HG03159 (cell line): ENCODE results near the gene LYZL6.
"Not testable (repeated sequence)": the region's sequence is repeated elsewhere in the genome, so short reads cannot be mapped to it uniquely, and the experiment has no call there.

ENCODE experiments used
- ATAC-seq: cut with Tn5 transposase; IDR thresholded peaks from one replicate; pipeline ENCODE4 v1.9.1; 2021; ENCODE audit warnings: mild to moderate bottlenecking, moderate library complexity; ENCODE audit not compliant: unreplicated experiment

LYZL6 gene

DNA sequence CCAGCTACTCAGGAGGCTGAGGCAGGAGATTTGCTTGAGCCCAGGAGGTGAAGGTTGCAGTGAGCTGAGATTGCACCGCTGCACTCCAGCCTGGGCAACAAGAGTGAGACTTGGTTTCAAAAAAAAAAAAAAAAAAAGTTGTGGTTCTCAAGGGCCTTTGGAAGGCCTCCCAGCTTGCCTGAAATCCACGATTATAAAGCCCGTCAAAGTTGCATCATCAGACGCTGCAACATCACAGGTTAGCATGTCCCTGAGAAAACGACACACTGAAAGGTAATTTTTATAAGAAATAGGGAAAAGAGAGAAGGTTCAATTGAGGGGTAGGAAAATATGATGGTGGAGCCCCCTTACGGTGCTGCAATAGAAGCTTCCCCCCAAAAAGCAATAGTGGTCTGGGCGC is 4.6 kb upstream of the LYZL6 start:
- ATAC-seq, result no peak

DNA sequence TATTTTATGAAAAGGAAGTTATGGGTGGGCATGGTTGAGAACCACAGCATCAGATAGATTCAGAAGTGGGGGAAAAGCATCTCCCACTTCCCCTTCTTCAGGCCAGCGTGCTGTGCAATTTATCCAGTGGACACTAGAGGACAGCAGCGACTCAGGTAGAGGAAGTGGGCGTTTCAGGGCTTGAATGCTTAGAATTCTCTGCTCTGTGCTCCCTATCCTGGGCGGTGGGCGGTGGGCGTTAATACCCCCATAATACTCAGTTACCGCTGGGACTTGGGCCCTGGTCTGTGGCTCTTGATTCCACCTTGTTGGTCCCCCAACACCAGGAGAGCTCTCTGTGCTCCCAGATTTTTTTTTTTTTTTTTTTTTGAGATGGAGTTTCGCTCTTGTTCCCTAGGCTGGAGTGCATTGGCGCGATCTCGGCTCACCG is 3.7 kb upstream of the LYZL6 start:
- ATAC-seq, result no peak

DNA sequence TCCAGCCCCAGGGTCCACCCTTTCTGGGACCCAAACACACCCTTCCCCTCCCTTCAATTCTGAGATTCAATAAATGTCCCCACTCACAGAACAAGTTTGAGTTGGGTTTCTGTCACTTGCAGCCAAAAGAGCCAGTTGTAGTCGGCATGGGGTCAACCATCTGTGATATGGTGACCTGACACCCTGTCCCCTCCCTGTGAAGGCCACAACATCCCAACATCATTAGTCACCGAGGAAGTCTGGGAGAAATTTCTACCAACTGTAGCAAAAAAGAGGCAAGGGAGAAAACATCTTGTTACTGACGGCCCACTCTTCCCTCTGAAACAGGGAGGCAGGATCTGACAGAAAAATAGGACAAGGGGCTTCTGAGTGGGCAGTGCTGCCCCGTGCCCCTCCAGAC is 638 bp upstream of the LYZL6 start:
- ATAC-seq, result no peak

DNA sequence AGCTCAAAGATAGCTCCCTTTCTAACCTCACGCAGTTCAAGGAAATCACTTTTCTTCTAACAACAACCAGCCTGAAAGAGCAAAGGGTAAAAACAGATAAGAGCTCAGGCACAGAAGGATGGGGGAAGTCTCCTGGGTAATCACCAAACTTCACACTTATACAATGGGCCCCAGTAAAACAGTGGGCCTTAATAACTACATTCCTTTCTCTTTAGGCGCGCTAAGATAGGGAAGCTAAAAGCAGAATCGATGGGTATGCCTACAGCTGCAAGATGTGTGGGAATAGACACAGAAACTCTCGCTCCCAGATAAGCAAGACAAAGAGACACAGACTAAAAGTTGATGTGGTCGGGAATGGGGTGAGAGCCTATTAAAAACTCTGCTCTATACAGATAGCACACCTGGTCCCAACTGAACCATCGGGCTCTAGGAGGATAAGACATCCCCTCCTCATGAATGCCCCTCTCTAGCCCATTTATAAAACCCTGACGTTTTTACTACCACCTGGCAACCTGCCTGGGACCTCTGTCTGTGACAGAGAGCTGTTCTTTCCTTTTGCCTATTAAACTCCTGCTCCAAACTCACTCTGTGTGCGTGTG is 826 bp downstream of the LYZL6 start:
- no peak for ATAC-seq

DNA sequence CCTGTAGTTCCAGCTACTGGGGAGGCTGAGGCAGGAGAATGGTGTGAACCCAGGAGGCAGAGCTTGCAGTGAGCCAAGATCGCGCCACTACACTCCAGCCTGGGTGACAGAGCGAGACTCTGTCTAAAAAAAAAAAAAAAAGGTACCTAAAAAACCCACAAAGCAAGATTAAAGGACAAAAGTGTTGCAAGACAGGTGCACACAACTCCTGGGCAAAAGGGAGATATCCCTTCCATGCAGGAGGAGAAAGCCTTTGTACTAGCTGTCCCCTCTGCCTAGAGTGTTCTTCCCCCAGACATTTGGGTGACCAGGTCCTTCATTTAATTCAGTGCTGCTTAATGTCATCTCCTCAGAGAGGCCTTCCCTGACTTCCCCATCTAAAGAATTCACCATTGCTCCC is 5.0 kb downstream of the LYZL6 start:
- not testable (repeated sequence) for ATAC-seq

DNA sequence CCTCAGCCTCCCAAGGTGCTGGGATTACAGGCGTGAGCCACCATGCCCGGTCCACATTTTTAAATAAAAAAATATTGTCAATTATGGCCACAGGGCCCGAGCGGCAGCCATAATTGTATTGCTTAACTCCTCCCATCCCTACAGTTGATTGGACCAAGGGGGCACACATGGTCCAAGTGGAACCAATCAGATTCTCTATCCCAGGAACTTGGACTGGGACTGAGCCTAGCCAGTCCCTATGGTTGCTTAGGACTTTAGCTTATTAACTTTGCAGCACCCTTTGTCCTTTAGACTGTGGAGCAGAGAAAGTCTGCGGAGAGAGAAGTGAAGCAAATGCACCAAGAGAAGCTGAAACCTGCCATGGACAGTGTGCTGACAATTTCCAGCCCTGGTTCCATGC is 7.5 kb downstream of the LYZL6 start:
- ATAC-seq, result no peak

DNA sequence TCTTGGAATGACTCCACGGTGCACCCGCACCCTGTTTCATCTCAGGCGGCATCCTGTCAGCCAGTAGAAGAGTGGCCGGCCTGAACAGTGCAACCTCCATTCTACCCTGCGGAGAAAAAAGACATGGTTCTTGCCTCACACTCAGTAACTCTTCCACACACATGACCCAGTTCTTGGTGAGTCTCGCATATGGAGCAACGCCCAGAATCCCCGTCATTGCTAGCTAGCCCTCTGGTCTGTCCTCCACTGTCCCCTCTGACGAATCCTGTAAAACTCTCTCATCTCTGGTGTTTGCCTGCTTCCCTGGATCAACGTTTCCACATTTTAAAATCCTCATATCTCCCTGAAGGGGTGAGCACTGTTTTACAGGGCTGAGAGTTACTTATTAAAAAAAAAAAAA is 8.8 kb downstream of the LYZL6 start:
- ATAC-seq, result no peak

DNA sequence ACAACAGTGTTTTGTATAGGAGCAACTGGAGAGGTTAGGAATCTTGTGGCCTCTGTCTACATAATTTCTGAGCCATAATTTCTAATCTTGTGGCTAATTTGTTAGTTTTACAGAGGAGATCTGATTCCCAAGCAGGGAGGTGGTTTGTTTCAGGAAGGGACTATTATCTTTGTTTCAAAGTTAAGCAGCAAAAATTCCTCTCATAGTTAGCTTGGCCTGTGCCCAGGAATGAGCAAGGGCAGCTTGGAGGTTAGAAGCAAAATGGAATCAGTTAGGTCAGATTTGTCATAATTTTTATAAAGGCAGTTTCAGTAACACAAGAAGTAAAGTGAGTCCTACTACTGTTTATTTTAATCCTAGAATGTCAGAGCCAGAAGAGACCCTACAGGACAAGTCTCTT is 10.9 kb downstream of the LYZL6 start:
- no peak for ATAC-seq

DNA sequence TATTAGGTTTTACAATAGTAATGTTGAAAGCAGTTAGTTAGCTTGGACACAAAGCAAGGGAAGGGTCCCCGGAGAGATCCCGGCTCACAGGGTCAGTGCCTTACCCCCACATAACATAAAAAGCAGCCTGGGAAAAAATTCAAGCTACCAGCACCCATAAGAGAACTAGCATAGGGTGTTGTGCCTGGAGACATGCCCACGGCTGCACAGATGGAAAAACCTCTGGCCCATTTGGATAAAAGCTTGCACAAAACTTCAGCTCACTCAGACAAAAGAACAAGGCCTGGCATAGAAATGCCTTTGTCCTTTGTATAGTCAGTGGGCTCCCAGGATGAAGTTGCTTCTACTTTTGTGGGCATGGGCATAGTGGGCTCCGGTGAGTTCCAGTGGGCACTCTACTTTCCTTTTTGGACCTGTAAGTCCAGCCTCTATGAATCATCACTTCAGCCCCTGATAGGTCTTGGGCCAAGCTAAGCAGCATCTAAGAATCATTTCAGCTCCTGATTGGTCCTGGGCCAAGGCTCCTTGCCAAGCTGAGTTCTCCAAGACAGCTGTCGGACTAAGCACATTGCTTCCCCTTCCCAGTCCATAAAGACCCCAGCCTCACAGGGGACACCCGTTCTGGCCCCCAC is 11.6 kb downstream of the LYZL6 start:
- ATAC-seq, result no peak

DNA sequence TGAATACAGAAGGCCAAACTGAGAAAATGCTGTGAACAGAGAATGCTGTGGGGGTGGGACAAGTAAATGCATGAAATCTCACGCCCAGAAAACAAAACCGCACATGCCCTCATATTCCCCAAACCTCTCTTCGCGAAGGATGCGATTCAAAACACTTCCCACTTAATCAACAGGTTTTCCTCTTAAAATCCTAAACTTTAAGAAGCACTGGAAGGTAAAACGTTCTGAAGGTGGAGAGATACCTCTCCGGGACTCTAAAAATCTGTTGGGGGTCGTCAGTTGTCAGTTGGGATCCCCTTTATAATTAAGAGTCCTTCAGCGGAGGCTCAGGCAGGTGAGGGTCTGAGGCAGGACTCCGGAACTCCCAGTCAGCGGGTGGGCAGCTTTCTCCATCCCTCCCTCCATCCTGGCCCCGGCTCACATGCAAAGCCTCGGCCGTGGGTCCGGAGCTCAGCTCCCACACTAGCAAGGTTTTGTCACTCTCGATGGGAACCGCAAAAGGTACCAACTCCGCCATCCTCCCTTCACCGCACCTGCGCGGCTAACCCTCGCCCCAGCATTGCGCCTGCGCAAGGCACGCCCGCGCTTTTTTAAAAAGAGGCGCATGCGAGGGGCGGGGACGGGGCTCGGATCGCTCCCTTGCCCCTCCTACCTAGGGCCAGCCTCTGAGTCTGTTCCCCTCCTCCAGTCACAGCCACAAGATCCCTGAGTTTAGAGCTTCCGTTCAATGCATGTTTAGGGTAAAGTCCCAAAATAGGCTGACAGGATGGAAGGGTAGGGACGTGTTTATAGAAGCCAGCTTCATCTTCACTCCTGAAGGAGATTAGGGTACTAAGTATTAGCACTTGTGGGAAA is 13.1 kb downstream of the LYZL6 start, which contains the start of gene RDM1:
RDM1 (minus strand) TSS at position 563 of the 855 bp plus-strand sequence; CDS start at position 517, 46 bp downstream.
- peak; percentile 58 for ATAC-seq

DNA sequence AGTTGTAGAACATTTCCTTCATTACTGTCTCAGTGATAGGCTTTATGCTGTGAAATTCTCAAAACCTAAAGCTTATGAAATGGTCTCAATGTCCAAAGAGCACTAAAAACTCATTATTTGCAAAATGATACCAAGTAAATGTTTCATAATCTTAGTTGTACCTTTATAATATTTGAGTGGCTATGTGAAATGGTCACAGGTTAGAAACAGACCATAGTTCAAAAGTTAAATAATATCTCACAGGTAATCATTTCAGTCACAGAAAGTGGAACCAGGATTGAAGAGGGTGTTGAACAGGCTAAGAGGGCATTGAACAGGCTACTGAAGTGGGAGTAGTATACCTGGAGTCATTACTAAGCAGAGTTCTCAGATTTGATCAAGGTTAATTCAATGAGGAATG is 15.8 kb downstream of the LYZL6 start:
- ATAC-seq, result no peak

DNA sequence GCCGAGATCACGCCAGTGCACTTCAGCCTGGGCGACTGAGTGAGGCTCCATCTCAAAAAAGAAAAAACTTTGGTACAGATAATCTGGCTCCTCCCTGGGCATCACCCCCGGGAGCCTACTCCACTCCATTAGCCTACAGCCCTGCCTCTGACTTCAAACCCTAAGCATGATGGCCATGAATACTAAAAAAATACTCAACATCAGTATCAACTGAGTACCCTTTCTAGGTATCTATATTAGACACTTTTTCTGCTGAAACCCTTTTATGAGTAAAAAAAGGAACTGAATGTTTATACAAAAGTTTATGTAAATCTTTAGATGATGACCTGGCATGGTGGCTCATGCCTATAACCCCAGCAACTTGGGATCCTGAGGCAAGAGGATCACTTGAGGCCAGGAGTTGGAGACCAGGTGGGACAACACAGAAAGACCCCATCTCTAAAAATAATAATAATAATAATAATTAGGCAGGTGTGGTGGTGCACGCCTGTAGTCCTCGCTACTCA is 19.9 kb downstream of the LYZL6 start:
- no peak for ATAC-seq

DNA sequence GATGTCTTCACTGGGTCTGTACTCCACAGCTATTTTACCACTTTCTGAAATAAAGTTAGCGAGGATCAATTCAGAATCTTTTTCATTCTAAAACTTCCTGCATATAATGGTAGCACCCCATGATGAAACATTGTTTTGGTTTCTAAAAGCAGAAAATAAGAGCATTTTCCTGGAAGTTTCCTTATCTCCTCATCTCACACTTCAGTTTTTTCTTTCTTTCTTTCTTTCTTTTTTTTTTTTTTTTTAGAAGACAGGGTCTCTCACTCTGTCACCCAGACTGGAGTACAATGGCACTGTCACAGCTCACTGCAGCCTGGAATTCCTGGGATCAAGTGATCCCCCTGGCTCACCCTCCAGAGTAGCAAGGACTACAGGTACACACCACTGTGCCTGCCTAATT is 23.3 kb downstream of the LYZL6 start:
- no peak for ATAC-seq

DNA sequence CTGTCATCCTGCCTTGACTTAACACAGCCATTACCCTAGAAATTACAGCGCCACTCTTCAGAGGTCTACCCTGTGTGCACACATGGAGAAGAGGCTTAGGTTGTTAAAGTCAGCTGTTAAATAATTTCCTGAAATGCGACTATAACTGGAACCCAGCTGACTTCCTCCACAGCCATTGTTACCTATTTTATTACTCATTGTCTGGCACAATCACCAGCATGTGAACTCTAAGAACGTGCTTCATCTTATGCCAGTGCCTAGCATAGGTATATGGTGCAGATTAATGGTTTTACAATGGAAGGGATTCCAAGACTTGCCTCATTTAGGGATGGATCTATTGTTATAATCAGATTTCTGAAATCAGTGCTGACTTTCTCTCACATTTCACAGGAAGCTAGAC is 24.8 kb downstream of the LYZL6 start:
- ATAC-seq, result no peak

DNA sequence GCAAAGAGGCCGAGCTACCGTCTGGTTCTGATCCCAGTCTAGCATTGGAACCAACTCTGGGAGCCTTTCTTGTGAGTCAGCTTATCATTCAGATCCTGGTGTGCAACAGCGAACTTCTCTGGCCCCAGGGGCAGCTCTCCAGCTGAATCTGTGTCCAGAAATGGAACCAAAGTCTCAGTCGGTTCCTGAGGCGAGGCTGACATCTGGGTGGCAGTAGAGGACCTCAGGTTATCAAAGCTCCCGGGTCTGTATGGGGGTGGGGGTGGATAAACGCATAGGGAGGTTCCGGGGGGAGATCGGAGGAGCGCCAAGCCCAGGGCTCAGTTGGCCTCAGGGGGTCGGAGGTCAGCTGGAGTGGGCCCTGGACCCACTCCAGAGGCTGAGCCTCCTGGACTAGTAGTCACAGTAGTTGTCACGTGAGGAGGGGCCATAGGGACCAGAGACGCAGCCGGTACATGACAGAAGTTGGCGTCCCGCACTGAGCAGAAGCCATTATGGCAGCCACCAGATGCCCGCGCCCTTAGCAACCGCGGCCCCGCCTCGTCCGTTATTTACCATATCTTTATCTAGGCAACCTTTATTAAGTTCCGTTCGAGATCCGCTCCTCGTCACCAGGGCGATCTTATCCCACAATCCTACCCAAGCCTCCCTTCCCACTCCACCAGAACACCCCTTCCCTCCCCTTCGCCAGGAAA is 25.8 kb downstream of the LYZL6 start:
- no peak for ATAC-seq

DNA sequence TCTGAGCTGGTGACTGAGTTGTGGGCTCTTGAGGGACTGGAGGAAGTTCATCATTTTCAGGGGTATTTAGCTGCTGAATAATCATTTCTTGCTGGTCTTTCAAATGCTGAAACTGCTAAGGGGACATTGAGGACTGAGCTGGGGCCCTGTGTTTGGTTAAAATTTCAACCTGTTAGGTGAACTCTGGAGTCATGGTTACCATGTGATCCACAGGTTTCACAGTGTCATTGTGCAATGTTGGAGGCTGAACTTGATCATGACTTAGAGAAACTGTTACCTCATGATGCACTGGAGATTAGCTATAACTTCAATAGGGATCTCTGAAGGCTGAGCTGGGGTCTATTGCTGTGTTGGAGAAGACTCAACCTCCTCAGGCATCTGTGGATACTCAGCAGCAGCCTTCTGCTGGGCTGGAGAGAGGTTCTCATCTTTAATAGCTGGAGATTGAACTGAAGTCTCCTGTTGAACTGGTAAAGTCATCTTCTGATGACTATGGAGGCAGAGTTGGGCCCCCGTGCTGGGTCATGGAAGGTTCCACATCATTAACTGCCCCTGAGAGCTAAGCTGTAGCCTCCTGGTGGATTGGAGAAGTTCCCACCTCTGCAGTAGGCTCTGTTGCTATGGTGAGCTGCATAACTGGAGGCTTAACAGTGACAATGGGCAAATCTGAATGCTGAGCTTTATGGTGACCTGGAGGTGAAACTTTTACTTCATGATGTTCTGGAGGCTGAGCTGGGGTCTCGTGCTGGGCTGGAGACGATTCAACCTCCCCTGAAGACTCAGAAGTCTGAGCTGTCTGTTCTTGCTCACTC is 28.2 kb downstream of the LYZL6 start:
- ATAC-seq, result no peak

DNA sequence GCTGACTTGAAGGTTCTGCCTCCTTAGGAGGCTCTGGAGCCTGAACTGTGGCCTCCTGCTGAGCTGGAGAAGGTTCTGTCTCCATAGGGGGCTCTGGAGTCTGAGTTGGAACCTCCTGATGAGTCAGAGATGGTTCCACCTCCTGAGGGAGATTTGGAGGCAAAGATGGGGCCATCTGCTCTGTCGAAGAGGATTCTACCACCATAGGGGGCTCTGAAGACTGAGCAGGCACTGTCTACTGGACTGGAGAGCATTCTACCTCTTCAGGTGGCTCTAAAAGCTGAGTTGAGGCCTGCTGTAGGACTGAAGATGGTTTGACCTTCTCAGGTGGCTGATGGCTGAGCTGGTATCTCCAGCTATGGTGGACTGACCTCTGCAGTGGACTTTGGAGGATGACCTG is 29.2 kb downstream of the LYZL6 start:
- ATAC-seq, result no peak

DNA sequence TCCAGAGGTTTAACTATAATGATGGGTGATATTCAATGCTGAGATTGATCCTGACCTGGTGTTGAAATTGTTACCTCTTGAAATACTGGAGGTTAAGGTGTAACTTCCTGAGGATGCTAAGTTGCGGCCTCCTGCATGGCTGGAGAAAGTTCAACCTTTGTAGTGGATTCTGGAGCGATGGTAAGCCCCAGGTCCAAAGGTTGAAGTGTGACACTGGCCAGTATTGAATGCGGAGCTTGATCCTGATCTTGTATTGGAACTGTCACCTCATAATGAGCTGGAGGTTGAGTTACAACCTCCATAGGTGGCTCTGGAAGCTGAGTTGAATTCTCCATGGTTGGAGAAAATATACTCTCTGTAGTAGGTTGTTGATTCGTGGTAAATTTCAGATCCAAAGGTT is 29.9 kb downstream of the LYZL6 start:
- ATAC-seq, result no peak

DNA sequence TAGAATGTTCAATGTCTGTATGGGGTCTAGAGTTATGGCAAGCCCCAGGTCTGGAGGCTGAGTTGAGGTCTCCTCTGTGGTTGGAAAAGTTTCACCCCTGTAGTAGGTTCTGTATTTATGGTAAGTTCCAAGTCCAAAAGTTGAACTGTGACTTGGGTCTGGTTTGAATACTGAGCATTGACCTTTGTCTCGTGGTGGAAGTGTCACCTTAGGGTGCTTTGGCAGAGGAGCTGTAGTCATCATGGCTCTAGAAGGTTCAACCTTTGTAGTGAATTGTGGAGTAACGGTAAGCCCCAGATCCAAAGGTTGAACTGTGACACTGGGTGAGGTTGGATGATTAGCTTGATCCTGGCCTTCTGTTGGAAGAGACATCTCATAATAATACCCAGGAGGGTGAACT is 30.6 kb downstream of the LYZL6 start:
- no peak for ATAC-seq

DNA sequence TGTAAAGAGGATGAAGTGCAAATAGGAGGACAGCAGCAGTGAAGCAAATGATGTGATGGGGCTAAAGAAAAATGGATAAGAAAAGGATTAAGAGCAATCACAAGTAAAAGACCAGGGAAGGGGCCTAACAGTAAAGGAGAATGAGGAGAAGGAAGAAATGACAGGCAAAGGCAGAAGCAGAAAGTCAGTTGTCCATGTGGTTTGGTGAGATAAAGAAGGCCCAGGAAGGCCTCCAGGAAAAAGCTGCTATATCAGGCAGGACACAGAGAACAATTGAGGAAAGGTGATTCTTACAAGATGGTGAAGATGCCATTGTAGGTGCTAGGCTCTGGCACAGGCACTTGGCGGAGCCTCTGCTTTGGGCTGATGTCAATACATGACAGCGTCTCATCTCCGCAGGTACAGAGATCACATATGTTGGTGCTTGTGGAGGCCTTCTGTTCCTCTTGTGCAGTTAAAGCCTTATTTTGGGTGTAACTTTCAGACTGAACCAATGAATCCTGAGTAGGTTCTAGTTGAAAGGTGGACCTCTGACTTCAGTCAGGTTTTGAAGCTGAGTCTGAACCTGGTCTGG is 31.1 kb downstream of the LYZL6 start:
- ATAC-seq, result no peak
